WTC11 (cell line): Measurements from ENCODE around the gene ASPHD2. TPM values are rescaled to one million over a fixed set of nuclear protein-coding genes. Genes with fewer than 3 reads are reported as not detected.

ENCODE experiments used
- ATAC-seq: fragments of 200-7000 bp; cut with Tn5 transposase; 2 replicates; pipeline ENCODE4 v1.10.0; 2021; ENCODE audit warnings: mild to moderate bottlenecking, moderate library complexity
- CTCF ChIA-PET: fragments of 300-600 bp; sonication (Branson Sonifier 250); formaldehyde crosslinking; loops from one replicate; lab custom pipeline; 2021; ENCODE audit warnings: antibody characterized with exemption; lab: Charles Lee
- POLR2A ChIA-PET: fragments of 350-600 bp; sonication (Branson Sonifier 250); formaldehyde crosslinking; loops from one replicate; lab custom pipeline; 2021; ENCODE audit warnings: antibody characterized with exemption; lab: Charles Lee
- DNase-seq: peaks from one replicate; pipeline ENCODE4 v3.0.0; 2021; ENCODE audit warnings: low spot score
- H3K27ac Mint-ChIP-seq: 2 replicates; pipeline ENCODE4 v1.8.0; 2021; ENCODE audit warnings: mixed read lengths
- H3K27me3 Mint-ChIP-seq: 2 replicates; pipeline ENCODE4 v1.8.0; 2021; ENCODE audit warnings: low read depth, mild to moderate bottlenecking, moderate library complexity, mixed read lengths
- H3K36me3 Mint-ChIP-seq: 2 replicates; pipeline ENCODE4 v1.8.0; 2021; ENCODE audit warnings: mixed read lengths
- H3K4me1 Mint-ChIP-seq: 2 replicates; pipeline ENCODE4 v1.8.0; 2022; ENCODE audit warnings: mixed read lengths
- H3K4me3 Mint-ChIP-seq: 2 replicates; pipeline ENCODE4 v1.8.0; 2021; ENCODE audit warnings: mild to moderate bottlenecking, moderate library complexity, mixed read lengths
- H3K9me3 Mint-ChIP-seq: 2 replicates; pipeline ENCODE4 v1.8.0; 2021; ENCODE audit warnings: mixed read lengths
- CREM ChIP-seq: sonication (generic); formaldehyde crosslinking; IDR thresholded peaks from 2 replicates; pipeline ENCODE4 v1.8.1; 2022; ENCODE audit warnings: mild to moderate bottlenecking, missing genetic modification reagents, moderate library complexity
- ELF4 ChIP-seq: sonication (generic); formaldehyde crosslinking; IDR thresholded peaks from 2 replicates; pipeline ENCODE4 v1.8.1; 2022; ENCODE audit warnings: low read depth, mild to moderate bottlenecking, moderate library complexity, missing genetic modification reagents
- EMX1 ChIP-seq: fragments of 250-450 bp; sonication (Bioruptor Pico); IDR thresholded peaks from 2 replicates; pipeline ENCODE4 v1.8.0; 2021; ENCODE audit warnings: mild to moderate bottlenecking
- FOXK1 ChIP-seq: sonication (generic); formaldehyde crosslinking; IDR thresholded peaks from 2 replicates; pipeline ENCODE4 v1.8.0; 2022; ENCODE audit warnings: mild to moderate bottlenecking, moderate library complexity, missing genetic modification reagents
- NFATC4 ChIP-seq: fragments of 250-450 bp; sonication (Bioruptor Pico); IDR thresholded peaks from 2 replicates; pipeline ENCODE4 v1.9.0; 2021; ENCODE audit warnings: mild to moderate bottlenecking
- RELA ChIP-seq: sonication (generic); formaldehyde crosslinking; IDR thresholded peaks from 2 replicates; pipeline ENCODE4 v1.8.1; 2022; ENCODE audit warnings: missing genetic modification reagents, mild to moderate bottlenecking, borderline replicate concordance
- TP53 ChIP-seq: sonication (generic); formaldehyde crosslinking; IDR thresholded peaks from 2 replicates; pipeline ENCODE4 v1.8.1; 2023; ENCODE audit warnings: mild to moderate bottlenecking, missing genetic modification reagents
- ZNF317 ChIP-seq: sonication (generic); formaldehyde crosslinking; IDR thresholded peaks from 2 replicates; pipeline ENCODE4 v1.8.1; 2023; ENCODE audit warnings: low read depth, mild to moderate bottlenecking, moderate library complexity, missing genetic modification reagents, borderline replicate concordance
- ZNF396 ChIP-seq: fragments of 250-450 bp; sonication (Bioruptor Pico); IDR thresholded peaks from 2 replicates; pipeline ENCODE4 v1.8.0; 2021; ENCODE audit warnings: mild to moderate bottlenecking, moderate library complexity, borderline replicate concordance
- ZNF416 ChIP-seq: fragments of 250-450 bp; sonication (Bioruptor Pico); IDR thresholded peaks from 2 replicates; pipeline ENCODE4 v1.9.0; 2021; ENCODE audit warnings: mild to moderate bottlenecking, inconsistent platforms
- total RNA-seq: library from RNA; stranded (reverse); gene quantifications from 3 replicates; pipeline ENCODE4 v1.2.3, GENCODE V29; 2021
- TF ChIP-seq, protein P1 (sequence below): sonication (generic); formaldehyde crosslinking; IDR thresholded peaks from 2 replicates; pipeline ENCODE4 v1.8.1; 2022; ENCODE audit warnings: low read depth, missing genetic modification reagents, borderline replicate concordance
- TF ChIP-seq, protein P2 (sequence below): sonication (generic); formaldehyde crosslinking; IDR thresholded peaks from 2 replicates; pipeline ENCODE4 v1.8.0; 2022; ENCODE audit warnings: missing genetic modification reagents
- TF ChIP-seq, protein P3 (sequence below): sonication (generic); formaldehyde crosslinking; IDR thresholded peaks from 2 replicates; pipeline ENCODE4 v1.8.0; 2023; ENCODE audit warnings: mild to moderate bottlenecking, missing genetic modification reagents
- TF ChIP-seq, protein P4 (sequence below): sonication (generic); formaldehyde crosslinking; IDR thresholded peaks from 2 replicates; pipeline ENCODE4 v1.8.1; 2022; ENCODE audit warnings: mild to moderate bottlenecking, missing genetic modification reagents, moderate library complexity, borderline replicate concordance
- TF ChIP-seq, protein P5 (sequence below): sonication (generic); formaldehyde crosslinking; IDR thresholded peaks from 2 replicates; pipeline ENCODE4 v1.8.0; 2023; ENCODE audit warnings: missing genetic modification reagents, mild to moderate bottlenecking, borderline replicate concordance
- TF ChIP-seq, protein P6 (sequence below): fragments of 200-600 bp; IDR thresholded peaks from 2 replicates; pipeline ENCODE4 v1.8.0; 2022; ENCODE audit warnings: antibody characterized with exemption

Gene ASPHD2
- total RNA-seq, 1 experiment from 2014 or later: 7.1 TPM

DNA sequence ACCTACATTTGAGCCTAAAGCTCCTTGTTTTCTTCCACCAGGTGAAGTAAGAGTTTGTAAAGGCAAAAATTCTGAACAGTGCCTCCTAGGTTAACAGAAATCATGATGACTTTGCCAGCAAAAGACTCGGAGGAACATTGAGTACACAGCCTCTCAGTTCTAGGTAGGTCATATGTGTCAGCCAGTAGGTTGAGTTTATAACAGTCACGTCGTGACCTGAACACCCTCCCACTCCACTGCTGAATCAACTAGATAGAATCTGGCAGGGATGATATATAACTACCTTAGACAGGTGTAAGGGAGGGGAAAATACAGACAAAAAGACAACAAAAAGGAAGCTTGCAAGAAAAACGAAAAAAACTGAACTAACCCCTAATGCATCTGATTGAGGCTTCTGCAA is 12.8 kb upstream of the ASPHD2 start:
- no peak for ATAC-seq
- Mint-ChIP-seq H3K9me3 (no peaks in the 10 kb centered on the region), H3K27ac (no peak overlapping the region), H3K36me3 (no peaks in the 10 kb centered on the region)
- CTCF ChIA-PET: interaction anchor here (0.9 to 2.0 kb wide), 3 partner anchors 49 to 244 kb away, joined by 3 to 12 read pairs (median 7); no protein-coding TSS in a partner anchor
- DNase-seq: no peak
- TF ChIP-seq, protein P1, sequence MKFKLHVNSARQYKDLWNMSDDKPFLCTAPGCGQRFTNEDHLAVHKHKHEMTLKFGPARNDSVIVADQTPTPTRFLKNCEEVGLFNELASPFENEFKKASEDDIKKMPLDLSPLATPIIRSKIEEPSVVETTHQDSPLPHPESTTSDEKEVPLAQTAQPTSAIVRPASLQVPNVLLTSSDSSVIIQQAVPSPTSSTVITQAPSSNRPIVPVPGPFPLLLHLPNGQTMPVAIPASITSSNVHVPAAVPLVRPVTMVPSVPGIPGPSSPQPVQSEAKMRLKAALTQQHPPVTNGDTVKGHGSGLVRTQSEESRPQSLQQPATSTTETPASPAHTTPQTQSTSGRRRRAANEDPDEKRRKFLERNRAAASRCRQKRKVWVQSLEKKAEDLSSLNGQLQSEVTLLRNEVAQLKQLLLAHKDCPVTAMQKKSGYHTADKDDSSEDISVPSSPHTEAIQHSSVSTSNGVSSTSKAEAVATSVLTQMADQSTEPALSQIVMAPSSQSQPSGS (CRISPR knock-in tag): no peak
- TF ChIP-seq, protein P2, sequence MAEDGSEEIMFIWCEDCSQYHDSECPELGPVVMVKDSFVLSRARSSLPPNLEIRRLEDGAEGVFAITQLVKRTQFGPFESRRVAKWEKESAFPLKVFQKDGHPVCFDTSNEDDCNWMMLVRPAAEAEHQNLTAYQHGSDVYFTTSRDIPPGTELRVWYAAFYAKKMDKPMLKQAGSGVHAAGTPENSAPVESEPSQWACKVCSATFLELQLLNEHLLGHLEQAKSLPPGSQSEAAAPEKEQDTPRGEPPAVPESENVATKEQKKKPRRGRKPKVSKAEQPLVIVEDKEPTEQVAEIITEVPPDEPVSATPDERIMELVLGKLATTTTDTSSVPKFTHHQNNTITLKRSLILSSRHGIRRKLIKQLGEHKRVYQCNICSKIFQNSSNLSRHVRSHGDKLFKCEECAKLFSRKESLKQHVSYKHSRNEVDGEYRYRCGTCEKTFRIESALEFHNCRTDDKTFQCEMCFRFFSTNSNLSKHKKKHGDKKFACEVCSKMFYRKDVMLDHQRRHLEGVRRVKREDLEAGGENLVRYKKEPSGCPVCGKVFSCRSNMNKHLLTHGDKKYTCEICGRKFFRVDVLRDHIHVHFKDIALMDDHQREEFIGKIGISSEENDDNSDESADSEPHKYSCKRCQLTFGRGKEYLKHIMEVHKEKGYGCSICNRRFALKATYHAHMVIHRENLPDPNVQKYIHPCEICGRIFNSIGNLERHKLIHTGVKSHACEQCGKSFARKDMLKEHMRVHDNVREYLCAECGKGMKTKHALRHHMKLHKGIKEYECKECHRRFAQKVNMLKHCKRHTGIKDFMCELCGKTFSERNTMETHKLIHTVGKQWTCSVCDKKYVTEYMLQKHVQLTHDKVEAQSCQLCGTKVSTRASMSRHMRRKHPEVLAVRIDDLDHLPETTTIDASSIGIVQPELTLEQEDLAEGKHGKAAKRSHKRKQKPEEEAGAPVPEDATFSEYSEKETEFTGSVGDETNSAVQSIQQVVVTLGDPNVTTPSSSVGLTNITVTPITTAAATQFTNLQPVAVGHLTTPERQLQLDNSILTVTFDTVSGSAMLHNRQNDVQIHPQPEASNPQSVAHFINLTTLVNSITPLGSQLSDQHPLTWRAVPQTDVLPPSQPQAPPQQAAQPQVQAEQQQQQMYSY (CRISPR knock-in tag): no peak
- TF ChIP-seq NFATC4 (CRISPR knock-in tag) (no peak), RELA (CRISPR knock-in tag) (no peak), ZNF396 (CRISPR knock-in tag) (no peak), ZNF416 (CRISPR knock-in tag) (no peak), ELF4 (no peak), TP53 (CRISPR knock-in tag) (no peak)
- TF ChIP-seq, protein P3, sequence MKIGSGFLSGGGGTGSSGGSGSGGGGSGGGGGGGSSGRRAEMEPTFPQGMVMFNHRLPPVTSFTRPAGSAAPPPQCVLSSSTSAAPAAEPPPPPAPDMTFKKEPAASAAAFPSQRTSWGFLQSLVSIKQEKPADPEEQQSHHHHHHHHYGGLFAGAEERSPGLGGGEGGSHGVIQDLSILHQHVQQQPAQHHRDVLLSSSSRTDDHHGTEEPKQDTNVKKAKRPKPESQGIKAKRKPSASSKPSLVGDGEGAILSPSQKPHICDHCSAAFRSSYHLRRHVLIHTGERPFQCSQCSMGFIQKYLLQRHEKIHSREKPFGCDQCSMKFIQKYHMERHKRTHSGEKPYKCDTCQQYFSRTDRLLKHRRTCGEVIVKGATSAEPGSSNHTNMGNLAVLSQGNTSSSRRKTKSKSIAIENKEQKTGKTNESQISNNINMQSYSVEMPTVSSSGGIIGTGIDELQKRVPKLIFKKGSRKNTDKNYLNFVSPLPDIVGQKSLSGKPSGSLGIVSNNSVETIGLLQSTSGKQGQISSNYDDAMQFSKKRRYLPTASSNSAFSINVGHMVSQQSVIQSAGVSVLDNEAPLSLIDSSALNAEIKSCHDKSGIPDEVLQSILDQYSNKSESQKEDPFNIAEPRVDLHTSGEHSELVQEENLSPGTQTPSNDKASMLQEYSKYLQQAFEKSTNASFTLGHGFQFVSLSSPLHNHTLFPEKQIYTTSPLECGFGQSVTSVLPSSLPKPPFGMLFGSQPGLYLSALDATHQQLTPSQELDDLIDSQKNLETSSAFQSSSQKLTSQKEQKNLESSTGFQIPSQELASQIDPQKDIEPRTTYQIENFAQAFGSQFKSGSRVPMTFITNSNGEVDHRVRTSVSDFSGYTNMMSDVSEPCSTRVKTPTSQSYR: no peak
- TF ChIP-seq, protein P4, sequence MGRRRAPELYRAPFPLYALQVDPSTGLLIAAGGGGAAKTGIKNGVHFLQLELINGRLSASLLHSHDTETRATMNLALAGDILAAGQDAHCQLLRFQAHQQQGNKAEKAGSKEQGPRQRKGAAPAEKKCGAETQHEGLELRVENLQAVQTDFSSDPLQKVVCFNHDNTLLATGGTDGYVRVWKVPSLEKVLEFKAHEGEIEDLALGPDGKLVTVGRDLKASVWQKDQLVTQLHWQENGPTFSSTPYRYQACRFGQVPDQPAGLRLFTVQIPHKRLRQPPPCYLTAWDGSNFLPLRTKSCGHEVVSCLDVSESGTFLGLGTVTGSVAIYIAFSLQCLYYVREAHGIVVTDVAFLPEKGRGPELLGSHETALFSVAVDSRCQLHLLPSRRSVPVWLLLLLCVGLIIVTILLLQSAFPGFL: no peak
- TF ChIP-seq, all 79 proteins: peak for 0
- POLR2A ChIA-PET: interaction anchor here (1.0 to 1.4 kb wide), 3 partner anchors 11 to 67 kb away, joined by 3 read pairs; partner anchors contain the start of genes HPS4 and SRRD
- no peak overlapping the region for H3K4me3 Mint-ChIP-seq
- peaks cover 24% of the 10 kb centered on the region for H3K4me1 Mint-ChIP-seq
- H3K27me3 Mint-ChIP-seq: peaks cover 7% of the 10 kb centered on the region; the same call in 1 of the 2 replicates

DNA sequence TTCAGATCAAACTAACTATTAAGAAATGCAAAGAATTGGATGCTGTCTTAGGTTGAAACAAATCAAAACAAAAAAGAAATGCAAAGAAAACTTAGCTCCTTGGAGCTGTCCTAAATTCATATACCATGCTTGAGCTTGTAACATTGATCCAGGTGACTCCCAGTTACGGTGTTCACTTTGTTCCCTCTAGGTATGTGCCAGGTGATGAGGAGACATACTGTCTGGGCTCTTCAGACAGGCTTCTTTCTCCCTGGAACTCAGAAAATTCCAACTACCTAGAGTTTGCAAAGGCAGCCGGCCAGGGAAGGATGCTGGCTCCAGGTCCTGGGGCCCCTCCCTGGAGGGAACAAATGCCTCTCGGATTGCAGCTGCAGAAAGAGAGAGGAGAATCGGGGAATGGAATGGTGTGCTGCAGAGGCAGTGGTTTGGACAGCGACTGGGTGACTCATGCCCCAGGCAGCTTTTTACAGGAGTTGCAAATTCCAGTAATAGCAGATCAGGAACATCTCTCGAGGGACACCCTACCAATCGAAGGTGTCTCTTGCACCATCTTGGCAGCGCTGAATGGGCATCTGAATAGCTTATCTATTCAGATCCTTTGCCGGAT is 12.3 kb upstream of the ASPHD2 start:
- DNase-seq: peak; percentile 58
- Mint-ChIP-seq H3K4me3 (no peak overlapping the region), H3K36me3 (no peaks in the 10 kb centered on the region), H3K9me3 (no peaks in the 10 kb centered on the region), H3K27me3 (peaks cover 7% of the 10 kb centered on the region; the same call in 1 of the 2 replicates), H3K4me1 (peaks cover 24% of the 10 kb centered on the region), H3K27ac (no peak overlapping the region)
- CTCF ChIA-PET: interaction anchor here (0.8 to 2.0 kb wide), 4 partner anchors 14 to 244 kb away, joined by 3 to 12 read pairs (median 5); no protein-coding TSS in a partner anchor
- peak; percentile 90 for ATAC-seq
- POLR2A ChIA-PET: interaction anchor here (1.0 to 1.4 kb wide), 3 partner anchors 12 to 67 kb away, joined by 3 read pairs; partner anchors contain the start of genes HPS4 and SRRD
- TF ChIP-seq CREM (CRISPR knock-in tag): no peak
- TF ChIP-seq, protein P5, sequence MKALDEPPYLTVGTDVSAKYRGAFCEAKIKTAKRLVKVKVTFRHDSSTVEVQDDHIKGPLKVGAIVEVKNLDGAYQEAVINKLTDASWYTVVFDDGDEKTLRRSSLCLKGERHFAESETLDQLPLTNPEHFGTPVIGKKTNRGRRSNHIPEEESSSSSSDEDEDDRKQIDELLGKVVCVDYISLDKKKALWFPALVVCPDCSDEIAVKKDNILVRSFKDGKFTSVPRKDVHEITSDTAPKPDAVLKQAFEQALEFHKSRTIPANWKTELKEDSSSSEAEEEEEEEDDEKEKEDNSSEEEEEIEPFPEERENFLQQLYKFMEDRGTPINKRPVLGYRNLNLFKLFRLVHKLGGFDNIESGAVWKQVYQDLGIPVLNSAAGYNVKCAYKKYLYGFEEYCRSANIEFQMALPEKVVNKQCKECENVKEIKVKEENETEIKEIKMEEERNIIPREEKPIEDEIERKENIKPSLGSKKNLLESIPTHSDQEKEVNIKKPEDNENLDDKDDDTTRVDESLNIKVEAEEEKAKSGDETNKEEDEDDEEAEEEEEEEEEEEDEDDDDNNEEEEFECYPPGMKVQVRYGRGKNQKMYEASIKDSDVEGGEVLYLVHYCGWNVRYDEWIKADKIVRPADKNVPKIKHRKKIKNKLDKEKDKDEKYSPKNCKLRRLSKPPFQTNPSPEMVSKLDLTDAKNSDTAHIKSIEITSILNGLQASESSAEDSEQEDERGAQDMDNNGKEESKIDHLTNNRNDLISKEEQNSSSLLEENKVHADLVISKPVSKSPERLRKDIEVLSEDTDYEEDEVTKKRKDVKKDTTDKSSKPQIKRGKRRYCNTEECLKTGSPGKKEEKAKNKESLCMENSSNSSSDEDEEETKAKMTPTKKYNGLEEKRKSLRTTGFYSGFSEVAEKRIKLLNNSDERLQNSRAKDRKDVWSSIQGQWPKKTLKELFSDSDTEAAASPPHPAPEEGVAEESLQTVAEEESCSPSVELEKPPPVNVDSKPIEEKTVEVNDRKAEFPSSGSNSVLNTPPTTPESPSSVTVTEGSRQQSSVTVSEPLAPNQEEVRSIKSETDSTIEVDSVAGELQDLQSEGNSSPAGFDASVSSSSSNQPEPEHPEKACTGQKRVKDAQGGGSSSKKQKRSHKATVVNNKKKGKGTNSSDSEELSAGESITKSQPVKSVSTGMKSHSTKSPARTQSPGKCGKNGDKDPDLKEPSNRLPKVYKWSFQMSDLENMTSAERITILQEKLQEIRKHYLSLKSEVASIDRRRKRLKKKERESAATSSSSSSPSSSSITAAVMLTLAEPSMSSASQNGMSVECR (CRISPR knock-in tag): no peak
- TF ChIP-seq, protein P6, sequence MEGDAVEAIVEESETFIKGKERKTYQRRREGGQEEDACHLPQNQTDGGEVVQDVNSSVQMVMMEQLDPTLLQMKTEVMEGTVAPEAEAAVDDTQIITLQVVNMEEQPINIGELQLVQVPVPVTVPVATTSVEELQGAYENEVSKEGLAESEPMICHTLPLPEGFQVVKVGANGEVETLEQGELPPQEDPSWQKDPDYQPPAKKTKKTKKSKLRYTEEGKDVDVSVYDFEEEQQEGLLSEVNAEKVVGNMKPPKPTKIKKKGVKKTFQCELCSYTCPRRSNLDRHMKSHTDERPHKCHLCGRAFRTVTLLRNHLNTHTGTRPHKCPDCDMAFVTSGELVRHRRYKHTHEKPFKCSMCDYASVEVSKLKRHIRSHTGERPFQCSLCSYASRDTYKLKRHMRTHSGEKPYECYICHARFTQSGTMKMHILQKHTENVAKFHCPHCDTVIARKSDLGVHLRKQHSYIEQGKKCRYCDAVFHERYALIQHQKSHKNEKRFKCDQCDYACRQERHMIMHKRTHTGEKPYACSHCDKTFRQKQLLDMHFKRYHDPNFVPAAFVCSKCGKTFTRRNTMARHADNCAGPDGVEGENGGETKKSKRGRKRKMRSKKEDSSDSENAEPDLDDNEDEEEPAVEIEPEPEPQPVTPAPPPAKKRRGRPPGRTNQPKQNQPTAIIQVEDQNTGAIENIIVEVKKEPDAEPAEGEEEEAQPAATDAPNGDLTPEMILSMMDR: no peak
- TF ChIP-seq, protein P4: no peak
- no peak for TF ChIP-seq EMX1 (CRISPR knock-in tag)
- TF ChIP-seq ZNF317 (CRISPR knock-in tag): no peak
- no peak for TF ChIP-seq FOXK1
- TF ChIP-seq ELF4: no peak
